GM18868 (cell line): ENCODE measurements around the gene SMAD9.

ENCODE experiments used
- ATAC-seq: cut with Tn5 transposase; IDR thresholded peaks from one replicate; pipeline ENCODE4 v1.9.1; 2021; ENCODE audit warnings: mild to moderate bottlenecking, moderate library complexity; ENCODE audit not compliant: unreplicated experiment

Gene SMAD9

GRCh38 chr13:36870050-36870692 is 49.9 kb downstream of the SMAD9 start:
- ATAC-seq: no peak

GRCh38 chr13:36866232-36866631 is 53.8 kb downstream of the SMAD9 start:
- no peak for ATAC-seq

- no peak for ATAC-seq
Observed at GRCh38 chr13:36865265-36865664, 54.8 kb downstream of the SMAD9 start.

- no peak for ATAC-seq
Observed at GRCh38 chr13:36862722-36863121, 57.3 kb downstream of the SMAD9 start.

- ATAC-seq: no peak
Observed at GRCh38 chr13:36862002-36862685, 57.9 kb downstream of the SMAD9 start.

- no peak for ATAC-seq
Observed at GRCh38 chr13:36859259-36859658, 60.8 kb downstream of the SMAD9 start.

- ATAC-seq: peak; percentile 84
Observed at GRCh38 chr13:36858290-36858689, 61.7 kb downstream of the SMAD9 start.

- ATAC-seq: no peak
Observed at GRCh38 chr13:36857253-36857652, 62.8 kb downstream of the SMAD9 start.

- no peak for ATAC-seq
Observed at GRCh38 chr13:36850790-36851438, 69.1 kb downstream of the SMAD9 start.

GRCh38 chr13:36848199-36848982 is 71.6 kb downstream of the SMAD9 start:
- ATAC-seq: peak; percentile 68

GRCh38 chr13:36847606-36848005 is 72.4 kb downstream of the SMAD9 start:
- ATAC-seq: no peak

- ATAC-seq: no peak
Observed at GRCh38 chr13:36841391-36841790, 78.6 kb downstream of the SMAD9 start.

- ATAC-seq: no peak
Observed at GRCh38 chr13:36840718-36841250, 79.3 kb downstream of the SMAD9 start.

- no peak for ATAC-seq
Observed at GRCh38 chr13:36839981-36840380, 80.1 kb downstream of the SMAD9 start.

- no peak for ATAC-seq
Observed at GRCh38 chr13:36839281-36839680, 80.8 kb downstream of the SMAD9 start.

- ATAC-seq: no peak
Observed at GRCh38 chr13:36837354-36838092, 82.5 kb downstream of the SMAD9 start.

- no peak for ATAC-seq
Observed at GRCh38 chr13:36834299-36834698, 85.7 kb downstream of the SMAD9 start.

- ATAC-seq: no peak
Observed at GRCh38 chr13:36831291-36831690, 88.7 kb downstream of the SMAD9 start.

- no peak for ATAC-seq
Observed at GRCh38 chr13:36829753-36830152, 90.3 kb downstream of the SMAD9 start.

- no peak for ATAC-seq
Observed at GRCh38 chr13:36822785-36823184, 97.3 kb downstream of the SMAD9 start.
